HCT116 (cell line): ENCODE measurements around the gene EHBP1. TPM values are rescaled to one million over a fixed set of nuclear protein-coding genes. Genes with fewer than 3 reads are reported as not detected.

ENCODE experiments used
- ATAC-seq: fragments of 200-7000 bp; cut with Tn5 transposase; 2 replicates; pipeline ENCODE4 v1.9.1; 2020; ENCODE audit warnings: mild to moderate bottlenecking, moderate library complexity
- BruUV-seq: library from RNA; stranded (reverse); fragments of 400-500 nt; replicated peaks from 2 replicates; lab custom pipeline; 2021; lab: Mats Ljungman, UMichigan
- CTCF ChIA-PET: fragments of 300-600 bp; sonication (Branson Sonifier 250); formaldehyde crosslinking; loops from one replicate; lab custom pipeline; 2021; ENCODE audit warnings: antibody characterized with exemption; lab: Charles Lee
- POLR2A ChIA-PET: fragments of 300-600, 350-600 bp; sonication (Branson Sonifier 250); formaldehyde crosslinking; loops from one replicate; lab custom pipeline; 2021; ENCODE audit warnings: antibody characterized with exemption; lab: Charles Lee
- RAD21 ChIA-PET, 2 experiments: fragments of 300-600 bp; sonication (Branson Sonifier 250); formaldehyde crosslinking; loops; one replicate each; lab custom pipeline; 2023; ENCODE audit warnings: low total read pairs in 2 of 2; ENCODE audit not compliant: uncharacterized antibody in 2 of 2, unreplicated experiment in 2 of 2, low non-redundant PET in 1 of 2; lab: Charles Lee
- DNase-seq: peaks from one replicate; pipeline ENCODE4 v3.0.0-alpha.2; 2010; ENCODE audit warnings: low read depth, low spot score
- H2AFZ ChIP-seq: fragments of 200-600 bp; shearing (Covaris generic), sonication (generic); 2 replicates; pipeline ENCODE4 v1.6.1; 2017; ENCODE audit warnings: low read depth, mixed run types, mixed read lengths, antibody characterized with exemption, low read length; ENCODE audit not compliant: poor library complexity, severe bottlenecking
- H3K27ac ChIP-seq: 2 replicates; pipeline ENCODE4 v1.5.1; 2012; ENCODE audit warnings: low read depth, low read length
- H3K27me3 ChIP-seq: fragments of 200-600 bp; sonication (generic); 2 replicates; pipeline ENCODE4 v1.6.1; 2016; ENCODE audit warnings: mixed run types, low read length, mixed read lengths; ENCODE audit not compliant: insufficient read depth
- H3K36me3 ChIP-seq, 2 experiments: fragments of 200-500 bp in 1 of 2; fragments of 200-600 bp in 1 of 2; sonication (Bioruptor generic) in 1 of 2; sonication (generic) in 1 of 2; 2 replicates each; pipeline versions ENCODE4 v1.5.1 to v1.6.1; 2014 to 2016; ENCODE audit warnings: low read length in 2 of 2, inconsistent platforms in 1 of 2, mixed read lengths in 1 of 2, mixed run types in 1 of 2; ENCODE audit not compliant: insufficient read depth in 2 of 2, control insufficient read depth in 1 of 2
- H3K4me1 ChIP-seq, 2 experiments: fragments of 200-600 bp in 1 of 2; sonication (generic) in 1 of 2; 2 replicates each; pipeline versions ENCODE4 v1.5.1 to v1.6.1; 2012 to 2017; ENCODE audit warnings: low read length in 2 of 2, inconsistent platforms in 1 of 2, mild to moderate bottlenecking in 1 of 2, mixed read lengths in 1 of 2, mixed run types in 1 of 2, moderate library complexity in 1 of 2; ENCODE audit not compliant: insufficient read depth in 2 of 2, control insufficient read depth in 1 of 2
- H3K4me2 ChIP-seq: fragments of 200-600 bp; sonication (generic); 2 replicates; pipeline ENCODE4 v1.6.1; 2017; ENCODE audit warnings: mixed run types, low read length, mixed read lengths
- H3K4me3 ChIP-seq, 2 experiments: fragments of 200-600 bp in 1 of 2; sonication (generic) in 1 of 2; replicated peaks in 1 of 2; 2 replicates each; pipeline ENCODE4 v1.5.1; 2011 to 2016; ENCODE audit warnings: low read length in 2 of 2, control low read depth in 1 of 2, low read depth in 1 of 2, mild to moderate bottlenecking in 1 of 2, mixed read lengths in 1 of 2, mixed run types in 1 of 2
- H3K79me2 ChIP-seq: fragments of 200-600 bp; sonication (generic); 2 replicates; pipeline ENCODE4 v1.6.1; 2017; ENCODE audit warnings: mild to moderate bottlenecking, mixed run types, low read length, moderate library complexity, mixed read lengths; ENCODE audit not compliant: insufficient read depth
- H3K9ac ChIP-seq: fragments of 200-600 bp; sonication (generic); 2 replicates; pipeline ENCODE4 v1.6.1; 2016; ENCODE audit warnings: low read length, mixed read lengths
- H3K9me2 ChIP-seq: fragments of 200-600 bp; sonication (generic), shearing (Covaris generic); 2 replicates; pipeline ENCODE4 v1.6.1; 2017; ENCODE audit warnings: mixed run types, mild to moderate bottlenecking, moderate library complexity; ENCODE audit not compliant: insufficient read depth
- H3K9me3 ChIP-seq, 2 experiments: fragments of 200-500 bp in 1 of 2; fragments of 200-600 bp in 1 of 2; sonication (Bioruptor generic) in 1 of 2; sonication (generic) in 1 of 2; 2 replicates each; pipeline ENCODE4 v1.6.1; 2014 to 2017; ENCODE audit warnings: low read length in 2 of 2, mixed read lengths in 2 of 2, inconsistent platforms in 1 of 2, low read depth in 1 of 2, mild to moderate bottlenecking in 1 of 2, mixed run types in 1 of 2, moderate library complexity in 1 of 2; ENCODE audit not compliant: control insufficient read depth in 1 of 2, insufficient read depth in 1 of 2
- H4K20me1 ChIP-seq: fragments of 200-600 bp; sonication (generic), shearing (Covaris generic); 2 replicates; pipeline ENCODE4 v1.6.1; 2017; ENCODE audit warnings: mixed run types, mild to moderate bottlenecking, moderate library complexity; ENCODE audit not compliant: insufficient read depth
- CEBPB ChIP-seq: IDR thresholded peaks from 2 replicates; pipeline ENCODE4 v1.6.1; 2012; ENCODE audit warnings: low read depth
- EGR1 ChIP-seq: IDR thresholded peaks from 2 replicates; pipeline ENCODE4 v1.6.1; 2012; ENCODE audit warnings: low read depth
- ELF1 ChIP-seq: IDR thresholded peaks from 2 replicates; pipeline ENCODE4 v1.6.1; 2012; ENCODE audit warnings: low read depth, borderline replicate concordance
- POLR2AphosphoS5 ChIP-seq: IDR thresholded peaks from 2 replicates; pipeline ENCODE4 v1.6.1; 2011; ENCODE audit warnings: mild to moderate bottlenecking, low read depth, low read length, moderate library complexity
- REST ChIP-seq: IDR thresholded peaks from 2 replicates; pipeline ENCODE4 v1.6.1; 2012; ENCODE audit warnings: low read depth
- YY1 ChIP-seq: IDR thresholded peaks from 2 replicates; pipeline ENCODE4 v1.6.1; 2011; ENCODE audit warnings: low read length, low read depth, moderate library complexity, mild to moderate bottlenecking; ENCODE audit not compliant: insufficient replicate concordance; ENCODE audit errors: extremely low read depth
- ZNF274 ChIP-seq: fragments of 200-500 bp; sonication (Bioruptor generic); IDR thresholded peaks from 2 replicates; pipeline ENCODE4 v1.6.1; 2014; ENCODE audit warnings: mild to moderate bottlenecking, low read depth, low read length, inconsistent platforms
- intact Hi-C: fragments of 100-400 bp; cut with micrococcal nuclease; formaldehyde crosslinking; loops from 2 replicates; pipeline ENCODE4 v1.10.0; 2022
- total RNA-seq: library from RNA; stranded (reverse); gene quantifications from one replicate; pipeline ENCODE4 v1.2.1, GENCODE V29; 2021; ENCODE audit not compliant: unreplicated experiment

EHBP1 gene
- total RNA-seq, 1 experiment from 2014 or later: 89.9 TPM

DNA sequence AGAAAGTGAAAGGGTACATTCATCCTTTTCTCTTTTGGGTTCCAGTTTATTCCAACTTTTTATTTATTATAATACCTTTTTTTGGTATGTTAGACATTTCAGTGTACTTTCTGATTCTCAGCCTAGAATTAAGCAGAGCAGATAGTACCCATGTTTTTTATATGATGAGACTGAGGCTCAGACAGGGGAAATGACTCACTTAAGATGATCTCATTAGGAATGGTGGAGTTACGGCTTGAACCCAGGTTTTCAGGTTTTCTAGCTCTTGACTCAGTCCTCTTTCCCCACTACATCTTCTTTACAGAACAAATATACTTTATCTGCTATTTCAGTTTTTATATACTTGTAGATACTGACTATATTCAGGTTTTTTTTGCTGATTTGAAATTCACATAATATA is 293.4 kb downstream of the EHBP1 start:
- H3K27ac ChIP-seq: no peak overlapping the region
- no peak overlapping the region for H3K9ac ChIP-seq
- no peak overlapping the region for H3K4me2 ChIP-seq
- peaks cover 14 to 35% of the 10 kb centered on the region in 2 experiments; a peak in 3 of 4 replicates for H3K36me3 ChIP-seq
- no peak for ATAC-seq
- TF ChIP-seq POLR2AphosphoS5 (no peak), YY1 (no peak), CEBPB (no peak), REST (no peak), EGR1 (no peak), ZNF274 (no peak), ELF1 (no peak)
- TF ChIP-seq, all 23 proteins: peak for 0
- DNase-seq: no peak
- Histone ChIP-seq H4K20me1 (no peaks in the 10 kb centered on the region), H3K9me2 (no peaks in the 10 kb centered on the region), H3K4me3 (no peak overlapping the region), H3K4me1 (no peaks in the 10 kb centered on the region), H3K9me3 (no peaks in the 10 kb centered on the region), H3K27me3 (no peaks in the 10 kb centered on the region), H2AFZ (no peak overlapping the region), H3K79me2 (no peaks in the 10 kb centered on the region)
- ChIA-PET POLR2A (no interaction called here), RAD21 (no interaction called here), CTCF (no interaction called here)
- no TSS peak for BruUV-seq
- intact Hi-C loops: no loop called here
